NCI-H2029 treated with DMSO at 0.1 percent for 48 hours (cell line): Measurements from ENCODE around the gene FYCO1.

Experiments used
- DNase-seq: peaks from one replicate; lab custom pipeline; 2025; lab: John Stamatoyannopoulos, UW

The FYCO1 gene

GRCh38 chr3:45885979-45886705 lies 109.5 kb downstream of the FYCO1 start, which contains the start of gene CCR9:
CCR9 (plus strand) TSS chr3:45886543; CDS start chr3:45894934, 8,391 bp downstream.
- DNase-seq = peak; percentile 15

- no peak for DNase-seq
Observed at GRCh38 chr3:45884368-45885201, 111.0 kb downstream of the FYCO1 start.

- DNase-seq = no peak
Observed at GRCh38 chr3:45881078-45882022, 114.3 kb downstream of the FYCO1 start.

GRCh38 chr3:45880725-45881077 lies 114.9 kb downstream of the FYCO1 start:
- DNase-seq = no peak

- DNase-seq = no peak
Observed at GRCh38 chr3:45878124-45878523, 117.5 kb downstream of the FYCO1 start.

GRCh38 chr3:45874677-45875346 lies 120.8 kb downstream of the FYCO1 start:
- DNase-seq = no peak

GRCh38 chr3:45873638-45874037 lies 122.0 kb downstream of the FYCO1 start:
- no peak for DNase-seq

- DNase-seq = no peak
Observed at GRCh38 chr3:45873036-45873435, 122.6 kb downstream of the FYCO1 start.

- DNase-seq = no peak
Observed at GRCh38 chr3:45872569-45872968, 123.1 kb downstream of the FYCO1 start.

GRCh38 chr3:45871780-45872179 lies 123.8 kb downstream of the FYCO1 start:
- DNase-seq = no peak

- DNase-seq = no peak
Observed at GRCh38 chr3:45870099-45870498, 125.5 kb downstream of the FYCO1 start.

- no peak for DNase-seq
Observed at GRCh38 chr3:45869638-45870037, 126.0 kb downstream of the FYCO1 start.

GRCh38 chr3:45868650-45869049 lies 127.0 kb downstream of the FYCO1 start:
- no peak for DNase-seq

- DNase-seq = no peak
Observed at GRCh38 chr3:45868213-45868612, 127.4 kb downstream of the FYCO1 start.
